ENCODE measurements around the gene ARHGAP19.

DNA sequence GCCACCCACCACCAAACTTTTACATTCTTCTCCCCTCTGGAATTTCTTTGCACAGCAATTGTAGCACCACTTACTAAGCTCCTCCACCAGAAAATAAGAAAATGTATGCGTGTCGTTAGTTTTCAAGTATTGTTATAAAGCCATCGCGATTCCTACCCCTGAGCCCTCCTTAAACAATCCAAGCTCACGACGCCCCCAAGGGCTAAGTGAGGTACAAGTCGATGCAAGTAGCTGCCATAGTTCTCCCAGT, 40.8 kb upstream of the ARHGAP19 start:
- TF ChIP-seq, protein P1, sequence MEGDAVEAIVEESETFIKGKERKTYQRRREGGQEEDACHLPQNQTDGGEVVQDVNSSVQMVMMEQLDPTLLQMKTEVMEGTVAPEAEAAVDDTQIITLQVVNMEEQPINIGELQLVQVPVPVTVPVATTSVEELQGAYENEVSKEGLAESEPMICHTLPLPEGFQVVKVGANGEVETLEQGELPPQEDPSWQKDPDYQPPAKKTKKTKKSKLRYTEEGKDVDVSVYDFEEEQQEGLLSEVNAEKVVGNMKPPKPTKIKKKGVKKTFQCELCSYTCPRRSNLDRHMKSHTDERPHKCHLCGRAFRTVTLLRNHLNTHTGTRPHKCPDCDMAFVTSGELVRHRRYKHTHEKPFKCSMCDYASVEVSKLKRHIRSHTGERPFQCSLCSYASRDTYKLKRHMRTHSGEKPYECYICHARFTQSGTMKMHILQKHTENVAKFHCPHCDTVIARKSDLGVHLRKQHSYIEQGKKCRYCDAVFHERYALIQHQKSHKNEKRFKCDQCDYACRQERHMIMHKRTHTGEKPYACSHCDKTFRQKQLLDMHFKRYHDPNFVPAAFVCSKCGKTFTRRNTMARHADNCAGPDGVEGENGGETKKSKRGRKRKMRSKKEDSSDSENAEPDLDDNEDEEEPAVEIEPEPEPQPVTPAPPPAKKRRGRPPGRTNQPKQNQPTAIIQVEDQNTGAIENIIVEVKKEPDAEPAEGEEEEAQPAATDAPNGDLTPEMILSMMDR (IDR thresholded peaks at IDR 0.05): no peak
- TF ChIP-seq POLR2A (IDR thresholded peaks at IDR 0.05): no peak
